PC-3 (cell line): ENCODE measurements around the gene MALRD1.

ENCODE experiments used
- EZH2 ChIP-seq: fragments of 300-600 bp; sonication (generic); IDR thresholded peaks from one replicate; pipeline ENCODE4 v1.6.1; 2017; ENCODE audit warnings: antibody characterized with exemption, mild to moderate bottlenecking, low read length; ENCODE audit not compliant: unreplicated experiment
- EZH2phosphoT487 ChIP-seq: fragments of 300-600 bp; sonication (generic); IDR thresholded peaks from 2 replicates; pipeline ENCODE4 v1.6.1; 2018; ENCODE audit warnings: mild to moderate bottlenecking, antibody characterized with exemption, low read length, borderline replicate concordance
- TF ChIP-seq, protein P1 (sequence below): fragments of 300-600 bp; sonication (generic); conservative IDR thresholded peaks from 2 replicates; pipeline ENCODE4 v1.5.1; 2017; ENCODE audit warnings: antibody characterized with exemption, low read depth, mild to moderate bottlenecking, low read length

DNA sequence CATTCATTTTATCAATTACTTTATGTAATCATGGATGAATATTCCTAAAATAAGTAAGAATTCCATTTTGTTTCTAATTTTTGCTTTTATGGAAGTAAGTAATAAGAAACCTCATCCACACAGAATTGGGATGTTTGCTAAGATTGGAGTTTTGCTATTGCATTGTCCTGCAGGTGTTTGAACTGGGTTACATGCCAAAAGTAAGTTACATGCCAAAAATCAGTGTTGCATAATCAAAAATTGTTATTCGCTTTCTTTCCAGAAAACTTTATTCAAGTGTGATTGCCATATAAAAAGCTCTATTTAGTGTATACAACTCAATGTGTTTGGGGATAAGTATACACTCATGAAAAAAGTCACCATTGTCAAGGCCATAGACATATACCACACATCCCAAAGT lies 420.9 kb downstream of the MALRD1 start:
- TF ChIP-seq, protein P1, sequence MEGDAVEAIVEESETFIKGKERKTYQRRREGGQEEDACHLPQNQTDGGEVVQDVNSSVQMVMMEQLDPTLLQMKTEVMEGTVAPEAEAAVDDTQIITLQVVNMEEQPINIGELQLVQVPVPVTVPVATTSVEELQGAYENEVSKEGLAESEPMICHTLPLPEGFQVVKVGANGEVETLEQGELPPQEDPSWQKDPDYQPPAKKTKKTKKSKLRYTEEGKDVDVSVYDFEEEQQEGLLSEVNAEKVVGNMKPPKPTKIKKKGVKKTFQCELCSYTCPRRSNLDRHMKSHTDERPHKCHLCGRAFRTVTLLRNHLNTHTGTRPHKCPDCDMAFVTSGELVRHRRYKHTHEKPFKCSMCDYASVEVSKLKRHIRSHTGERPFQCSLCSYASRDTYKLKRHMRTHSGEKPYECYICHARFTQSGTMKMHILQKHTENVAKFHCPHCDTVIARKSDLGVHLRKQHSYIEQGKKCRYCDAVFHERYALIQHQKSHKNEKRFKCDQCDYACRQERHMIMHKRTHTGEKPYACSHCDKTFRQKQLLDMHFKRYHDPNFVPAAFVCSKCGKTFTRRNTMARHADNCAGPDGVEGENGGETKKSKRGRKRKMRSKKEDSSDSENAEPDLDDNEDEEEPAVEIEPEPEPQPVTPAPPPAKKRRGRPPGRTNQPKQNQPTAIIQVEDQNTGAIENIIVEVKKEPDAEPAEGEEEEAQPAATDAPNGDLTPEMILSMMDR: no peak
- TF ChIP-seq EZH2: no peak
- no peak for TF ChIP-seq EZH2phosphoT487
